GM12878 (cell line): ENCODE measurements around the gene UNC13D. TPM values are rescaled to one million over a fixed set of nuclear protein-coding genes. Genes with fewer than 3 reads are reported as not detected.

Source experiments
- ATAC-seq: fragments of 200-7000 bp; cut with Tn5 transposase; 3 replicates; pipeline ENCODE4 v1.9.1; 2020; ENCODE audit warnings: mild to moderate bottlenecking, moderate library complexity
- BruUV-seq: library from RNA; stranded (reverse); fragments of 400-500 nt; replicated peaks from 2 replicates; lab custom pipeline; 2021; lab: Mats Ljungman, UMichigan
- CTCF ChIA-PET: fragments of 300-600 bp; sonication (Branson Sonifier 250); formaldehyde crosslinking; extraction: SDS; loops from one replicate; lab custom pipeline; 2021; ENCODE audit warnings: inconsistent platforms; lab: Yijun Ruan, JAX
- POLR2A ChIA-PET: fragments of 350-600 bp; formaldehyde crosslinking; extraction: SDS; loops from one replicate; lab custom pipeline; 2021; ENCODE audit warnings: inconsistent platforms; lab: Charles Lee
- RAD21 ChIA-PET: fragments of 300-600 bp; sonication (Branson Sonifier 250); formaldehyde crosslinking; loops from one replicate; lab custom pipeline; 2023; ENCODE audit warnings: antibody characterized with exemption; ENCODE audit not compliant: unreplicated experiment; lab: Charles Lee
- SMC1A ChIA-PET: fragments of 300-600 bp; sonication (Branson Sonifier 250); formaldehyde crosslinking; loops from one replicate; lab custom pipeline; 2023; ENCODE audit not compliant: unreplicated experiment, uncharacterized antibody; lab: Charles Lee
- DNase-seq: peaks from one replicate; pipeline ENCODE4 v3.0.0-alpha.2; 2011; ENCODE audit warnings: low read depth, low spot score
- FAIRE-seq: peaks from 3 replicates; lab custom pipeline; 2011; peaks lifted over from hg19 to GRCh38; lab: Jason Lieb, UNC
- H2AFZ ChIP-seq: 2 replicates; pipeline ENCODE4 v1.6.0; 2011; ENCODE audit warnings: low read depth, low read length, control low read depth; ENCODE audit not compliant: control insufficient read depth
- H3K27ac ChIP-seq: 2 replicates; pipeline ENCODE4 v1.5.1; 2011; ENCODE audit warnings: control low read depth; ENCODE audit not compliant: control insufficient read depth, insufficient read depth
- H3K27me3 ChIP-seq, 2 experiments: replicated peaks in 1 of 2; 2 replicates each; pipeline versions ENCODE4 v1.6.0 to v1.6.1; 2011; ENCODE audit warnings: low read length in 1 of 2; ENCODE audit not compliant: control insufficient read depth in 2 of 2, insufficient read depth in 2 of 2
- H3K36me3 ChIP-seq, 2 experiments: 2 replicates each; pipeline ENCODE4 v1.5.1; 2011; ENCODE audit warnings: low read length in 1 of 2; ENCODE audit not compliant: control insufficient read depth in 2 of 2, insufficient read depth in 2 of 2
- H3K4me1 ChIP-seq: 2 replicates; pipeline ENCODE4 v1.6.1; 2011; ENCODE audit warnings: mild to moderate bottlenecking, low read length, moderate library complexity, mixed read lengths; ENCODE audit not compliant: control insufficient read depth, insufficient read depth
- H3K4me2 ChIP-seq: 2 replicates; pipeline ENCODE4 v1.6.0; 2011; ENCODE audit warnings: control low read depth; ENCODE audit not compliant: control insufficient read depth, insufficient read depth
- H3K4me3 ChIP-seq: fragments of 200-600 bp; sonication (generic); 2 replicates; pipeline ENCODE4 v1.5.1; 2016
- H3K79me2 ChIP-seq: 2 replicates; pipeline ENCODE4 v1.6.0; 2011; ENCODE audit warnings: low read length; ENCODE audit not compliant: control insufficient read depth, insufficient read depth
- H3K9ac ChIP-seq: 2 replicates; pipeline ENCODE4 v1.8.0; 2011; ENCODE audit warnings: low read length, control low read depth, mixed read lengths; ENCODE audit not compliant: control insufficient read depth, insufficient read depth
- H3K9me3 ChIP-seq: replicated peaks from 3 replicates; pipeline ENCODE4 v1.5.1; 2011; ENCODE audit warnings: mild to moderate bottlenecking, low read length; ENCODE audit not compliant: control insufficient read depth, insufficient read depth
- H4K20me1 ChIP-seq: 2 replicates; pipeline ENCODE4 v1.6.0; 2011; ENCODE audit not compliant: control insufficient read depth, insufficient read depth
- HDGF ChIP-seq: fragments of 450-650 bp; IDR thresholded peaks from 2 replicates; pipeline ENCODE4 v1.6.1; 2016; ENCODE audit warnings: antibody characterized with exemption
- KLF5 ChIP-seq: fragments of 450-650 bp; IDR thresholded peaks from 2 replicates; pipeline ENCODE4 v1.6.1; 2014; ENCODE audit warnings: mild to moderate bottlenecking; ENCODE audit not compliant: partially characterized antibody
- NR2C1 ChIP-seq: fragments of 450-650 bp; IDR thresholded peaks from 2 replicates; pipeline ENCODE4 v1.6.1; 2017; ENCODE audit warnings: antibody characterized with exemption, mild to moderate bottlenecking, moderate library complexity
- NR2C2 ChIP-seq: IDR thresholded peaks from 2 replicates; pipeline ENCODE4 v1.6.1; 2011; ENCODE audit warnings: borderline replicate concordance, low read depth; ENCODE audit not compliant: control insufficient read depth, insufficient read length
- POLR2AphosphoS5 ChIP-seq: IDR thresholded peaks from 2 replicates; pipeline ENCODE4 v1.6.1; 2011; ENCODE audit warnings: mild to moderate bottlenecking, low read length, inconsistent platforms
- POU2F2 ChIP-seq: IDR thresholded peaks from 3 replicates; pipeline ENCODE4 v1.6.1; 2011; ENCODE audit warnings: low read depth, mild to moderate bottlenecking, low read length, borderline replicate concordance
- RCOR1 ChIP-seq: conservative IDR thresholded peaks from 2 replicates; pipeline ENCODE4 v1.6.1; 2012; ENCODE audit warnings: low read depth, low read length, improper control_type of control experiment
- RFX5 ChIP-seq: IDR thresholded peaks from 2 replicates; pipeline ENCODE4 v1.6.1; 2011; ENCODE audit warnings: low read depth, low read length, improper control_type of control experiment
- SMAD5 ChIP-seq: IDR thresholded peaks from 2 replicates; pipeline ENCODE4 v1.6.1; 2016; ENCODE audit warnings: antibody characterized with exemption, low read depth
- SRF ChIP-seq, 2 experiments: IDR thresholded peaks; 2 replicates each; pipeline ENCODE4 v1.6.1; 2011; ENCODE audit warnings: low read depth in 2 of 2, low read length in 2 of 2, mild to moderate bottlenecking in 1 of 2, moderate library complexity in 1 of 2
- STAT1 ChIP-seq: fragments of 450-650 bp; conservative IDR thresholded peaks from 2 replicates; pipeline ENCODE4 v1.6.1; 2014; ENCODE audit warnings: antibody characterized with exemption, mild to moderate bottlenecking
- WGBS: methylation state at CpG from one replicate; pipeline ENCODE4 v1.1.6; 2016; ENCODE audit warnings: low lambda C conversion rate; ENCODE audit not compliant: insufficient replicate concordance, insufficient coverage; ENCODE audit errors: missing lambda C conversion rate; 5-methylcytosine and 5-hydroxymethylcytosine counted together
- in situ Hi-C: fragments of 300-500 bp; cut with MboI; formaldehyde crosslinking; loops from 9 replicates; pipeline ENCODE4 v1.14.3; 2018; ENCODE audit warnings: mixed read lengths
- intact Hi-C: fragments of 100-400 bp; cut with micrococcal nuclease; formaldehyde crosslinking; loops from one replicate; pipeline ENCODE4 v1.14.2; 2022; ENCODE audit not compliant: unreplicated experiment
- polyA plus RNA-seq, 11 experiments: library from polyadenylated mRNA; depleted of rRNA in 4 of 11; unstranded in 6 of 11; stranded (reverse) in 5 of 11; fragments of >200 nt; fragmentation: Nextera tagmentation in 4 of 11; fragmentation: Illumina TruSeq in 1 of 11; extraction: Ambion mirVana in 4 of 11; extraction: Trizol in 1 of 11; gene quantifications; 1 replicate in 1 of 11; 2 replicates in 10 of 11; pipeline versions ENCODE4 v1.2.1 to v1.2.3, GENCODE V29; 2011 to 2016; ENCODE audit warnings: inconsistent platforms in 2 of 11, missing spikeins in 2 of 11, low read depth in 1 of 11
- total RNA-seq, 4 experiments: library from RNA; depleted of rRNA in 3 of 4; stranded (reverse); fragments of >200 nt in 3 of 4; fragmentation: Illumina TruSeq in 1 of 4; extraction: Trizol in 1 of 4; gene quantifications; 2 replicates each; pipeline versions ENCODE4 v1.2.1 to v1.2.3, GENCODE V29; 2013 to 2021
- TF ChIP-seq, protein P1 (sequence below): IDR thresholded peaks from 2 replicates; pipeline ENCODE4 v1.6.1; 2012; ENCODE audit warnings: low read length, inconsistent platforms
- TF ChIP-seq, protein P2 (sequence below): IDR thresholded peaks from 2 replicates; pipeline ENCODE4 v1.6.1; 2012; ENCODE audit warnings: low read depth, low read length, improper control_type of control experiment
- TF ChIP-seq, protein P3 (sequence below): fragments of 150-350 bp; IDR thresholded peaks from 2 replicates; pipeline ENCODE4 v1.6.1; 2014; ENCODE audit warnings: mild to moderate bottlenecking, low read depth, low read length
- TF ChIP-seq, protein P4 (sequence below): fragments of 450-650 bp; formaldehyde crosslinking; IDR thresholded peaks from 2 replicates; pipeline ENCODE4 v1.4.0; 2022; ENCODE audit warnings: mild to moderate bottlenecking, moderate library complexity

UNC13D gene
- total and polyA plus RNA-seq, 10 of the 15 experiments (the other 5 are each of a cell fraction or from before 2014, with no cell fraction given), result 0.32 to 63.9 (median 25.2) TPM

DNA sequence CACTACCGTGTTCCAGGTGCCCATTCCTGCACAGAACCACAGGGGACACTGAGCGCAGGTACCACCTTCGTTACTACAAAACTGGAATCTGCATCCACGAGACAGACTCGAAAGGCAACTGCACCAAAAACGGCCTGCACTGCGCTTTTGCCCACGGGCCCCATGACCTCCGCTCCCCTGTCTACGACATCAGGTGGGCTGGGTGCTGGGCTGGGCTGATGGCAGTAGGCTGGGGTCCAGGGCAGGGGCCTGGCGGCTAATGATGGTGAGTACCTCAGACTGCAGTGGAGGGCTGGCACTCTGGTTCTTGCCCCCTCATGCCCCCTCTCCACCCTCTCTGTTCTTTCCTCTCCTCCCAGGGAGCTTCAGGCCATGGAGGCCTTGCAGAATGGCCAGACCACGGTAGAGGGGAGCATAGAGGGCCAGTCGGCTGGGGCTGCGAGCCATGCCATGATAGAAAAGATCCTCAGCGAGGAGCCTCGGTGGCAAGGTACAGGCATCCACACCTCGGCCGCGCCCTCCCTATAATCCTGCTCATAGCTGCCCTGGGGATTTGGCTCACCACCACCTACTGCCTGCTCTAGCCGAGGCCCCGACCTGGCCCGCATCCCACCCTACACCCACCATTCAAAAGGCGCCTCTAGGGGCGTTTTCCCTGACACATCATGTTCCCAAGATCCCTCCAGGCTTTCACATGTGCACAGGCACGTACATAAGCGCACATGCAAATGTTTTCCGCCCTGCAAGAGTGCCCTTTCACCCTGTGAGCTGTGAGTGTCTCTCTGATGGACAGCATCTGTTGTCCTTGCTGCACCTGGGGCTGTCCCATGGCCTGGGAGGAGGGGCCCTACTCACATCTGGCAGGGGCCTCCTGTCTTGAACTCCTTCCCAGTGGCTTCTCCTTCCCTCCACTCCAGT is 31.8 kb downstream of the UNC13D start (continued):
- TF ChIP-seq, protein P1, sequence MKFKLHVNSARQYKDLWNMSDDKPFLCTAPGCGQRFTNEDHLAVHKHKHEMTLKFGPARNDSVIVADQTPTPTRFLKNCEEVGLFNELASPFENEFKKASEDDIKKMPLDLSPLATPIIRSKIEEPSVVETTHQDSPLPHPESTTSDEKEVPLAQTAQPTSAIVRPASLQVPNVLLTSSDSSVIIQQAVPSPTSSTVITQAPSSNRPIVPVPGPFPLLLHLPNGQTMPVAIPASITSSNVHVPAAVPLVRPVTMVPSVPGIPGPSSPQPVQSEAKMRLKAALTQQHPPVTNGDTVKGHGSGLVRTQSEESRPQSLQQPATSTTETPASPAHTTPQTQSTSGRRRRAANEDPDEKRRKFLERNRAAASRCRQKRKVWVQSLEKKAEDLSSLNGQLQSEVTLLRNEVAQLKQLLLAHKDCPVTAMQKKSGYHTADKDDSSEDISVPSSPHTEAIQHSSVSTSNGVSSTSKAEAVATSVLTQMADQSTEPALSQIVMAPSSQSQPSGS, result no peak
- TF ChIP-seq NR2C2 (no peak), NR2C1 (no peak)

DNA sequence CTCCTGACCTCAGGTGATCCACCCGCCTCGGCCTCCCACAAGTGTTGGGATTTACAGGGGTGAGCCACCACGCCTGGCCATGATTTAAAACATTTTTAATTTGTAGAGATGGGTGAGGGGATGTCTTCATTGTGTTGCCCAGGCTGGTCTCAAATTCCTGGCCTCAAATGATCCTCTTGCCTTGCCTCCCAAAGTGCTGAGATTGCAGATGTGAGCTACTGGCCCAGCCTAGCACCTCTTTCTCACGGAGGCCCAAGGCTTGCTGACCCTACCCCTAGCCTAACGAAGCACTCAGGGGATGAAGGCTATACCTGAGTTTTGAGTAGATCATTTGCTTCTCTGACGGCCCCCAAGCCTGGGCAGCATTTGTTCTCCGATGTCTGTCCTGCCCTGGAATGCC is 33.0 kb downstream of the UNC13D start:
- POLR2A ChIA-PET, result interaction anchor here (0.6 kb wide), 2 partner anchors 36 to 41 kb away, joined by 4 read pairs; no protein-coding TSS in a partner anchor
- Histone ChIP-seq H4K20me1 (no peaks in the 10 kb centered on the region), H2AFZ (no peak overlapping the region), H3K4me3 (no peak overlapping the region), H3K79me2 (no peaks in the 10 kb centered on the region; the same call in 1 of the 2 replicates), H3K9me3 (no peaks in the 10 kb centered on the region), H3K27ac (no peak overlapping the region), H3K9ac (no peak overlapping the region), H3K36me3 (peaks cover 23 to 25% of the 10 kb centered on the region in 2 experiments), H3K4me2 (no peak overlapping the region), H3K27me3 (no peaks in the 10 kb centered on the region), H3K4me1 (peaks cover 9% of the 10 kb centered on the region)
- FAIRE-seq, result no peak
- BruUV-seq, result no TSS peak
- RAD21 ChIA-PET, result no interaction called here
- intact Hi-C loops, result no loop called here
- no peak for DNase-seq
- in situ Hi-C loops, result no loop called here
- 87% methylated on average over 7 of the region's 7 CpGs for WGBS
- ATAC-seq, result no peak
- CTCF ChIA-PET, result no interaction called here
- SMC1A ChIA-PET, result no interaction called here
- no peak for TF ChIP-seq POLR2AphosphoS5
- TF ChIP-seq POU2F2, result no peak
- TF ChIP-seq RCOR1, result no peak
- TF ChIP-seq HDGF, result no peak
- TF ChIP-seq, protein P2, sequence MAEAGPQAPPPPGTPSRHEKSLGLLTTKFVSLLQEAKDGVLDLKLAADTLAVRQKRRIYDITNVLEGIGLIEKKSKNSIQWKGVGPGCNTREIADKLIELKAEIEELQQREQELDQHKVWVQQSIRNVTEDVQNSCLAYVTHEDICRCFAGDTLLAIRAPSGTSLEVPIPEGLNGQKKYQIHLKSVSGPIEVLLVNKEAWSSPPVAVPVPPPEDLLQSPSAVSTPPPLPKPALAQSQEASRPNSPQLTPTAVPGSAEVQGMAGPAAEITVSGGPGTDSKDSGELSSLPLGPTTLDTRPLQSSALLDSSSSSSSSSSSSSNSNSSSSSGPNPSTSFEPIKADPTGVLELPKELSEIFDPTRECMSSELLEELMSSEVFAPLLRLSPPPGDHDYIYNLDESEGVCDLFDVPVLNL, result no peak
- no peak for TF ChIP-seq RFX5
- no peak for TF ChIP-seq SRF (IDR thresholded peaks at IDR 0.05; ENCODE audit: low read depth in 2 of 2, low read length in 2 of 2)
- no peak for TF ChIP-seq STAT1
- TF ChIP-seq SMAD5, result no peak
- TF ChIP-seq, protein P3, sequence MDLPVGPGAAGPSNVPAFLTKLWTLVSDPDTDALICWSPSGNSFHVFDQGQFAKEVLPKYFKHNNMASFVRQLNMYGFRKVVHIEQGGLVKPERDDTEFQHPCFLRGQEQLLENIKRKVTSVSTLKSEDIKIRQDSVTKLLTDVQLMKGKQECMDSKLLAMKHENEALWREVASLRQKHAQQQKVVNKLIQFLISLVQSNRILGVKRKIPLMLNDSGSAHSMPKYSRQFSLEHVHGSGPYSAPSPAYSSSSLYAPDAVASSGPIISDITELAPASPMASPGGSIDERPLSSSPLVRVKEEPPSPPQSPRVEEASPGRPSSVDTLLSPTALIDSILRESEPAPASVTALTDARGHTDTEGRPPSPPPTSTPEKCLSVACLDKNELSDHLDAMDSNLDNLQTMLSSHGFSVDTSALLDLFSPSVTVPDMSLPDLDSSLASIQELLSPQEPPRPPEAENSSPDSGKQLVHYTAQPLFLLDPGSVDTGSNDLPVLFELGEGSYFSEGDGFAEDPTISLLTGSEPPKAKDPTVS, result no peak
- no peak for TF ChIP-seq KLF5
- TF ChIP-seq, protein P4, sequence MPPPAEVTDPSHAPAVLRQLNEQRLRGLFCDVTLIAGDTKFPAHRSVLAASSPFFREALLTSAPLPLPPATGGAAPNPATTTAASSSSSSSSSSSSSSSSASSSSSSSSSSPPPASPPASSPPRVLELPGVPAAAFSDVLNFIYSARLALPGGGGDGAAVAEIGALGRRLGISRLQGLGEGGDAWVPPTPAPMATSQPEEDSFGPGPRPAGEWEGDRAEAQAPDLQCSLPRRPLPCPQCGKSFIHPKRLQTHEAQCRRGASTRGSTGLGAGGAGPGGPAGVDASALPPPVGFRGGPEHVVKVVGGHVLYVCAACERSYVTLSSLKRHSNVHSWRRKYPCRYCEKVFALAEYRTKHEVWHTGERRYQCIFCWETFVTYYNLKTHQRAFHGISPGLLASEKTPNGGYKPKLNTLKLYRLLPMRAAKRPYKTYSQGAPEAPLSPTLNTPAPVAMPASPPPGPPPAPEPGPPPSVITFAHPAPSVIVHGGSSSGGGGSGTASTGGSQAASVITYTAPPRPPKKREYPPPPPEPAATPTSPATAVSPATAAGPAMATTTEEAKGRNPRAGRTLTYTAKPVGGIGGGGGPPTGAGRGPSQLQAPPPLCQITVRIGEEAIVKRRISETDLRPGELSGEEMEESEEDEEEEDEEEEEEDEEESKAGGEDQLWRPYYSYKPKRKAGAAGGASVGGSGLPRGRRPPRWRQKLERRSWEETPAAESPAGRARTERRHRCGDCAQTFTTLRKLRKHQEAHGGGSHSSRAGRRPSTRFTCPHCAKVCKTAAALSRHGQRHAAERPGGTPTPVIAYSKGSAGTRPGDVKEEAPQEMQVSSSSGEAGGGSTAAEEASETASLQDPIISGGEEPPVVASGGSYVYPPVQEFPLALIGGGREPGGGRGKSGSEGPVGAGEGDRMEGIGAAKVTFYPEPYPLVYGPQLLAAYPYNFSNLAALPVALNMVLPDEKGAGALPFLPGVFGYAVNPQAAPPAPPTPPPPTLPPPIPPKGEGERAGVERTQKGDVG, result no peak
